Keratinocyte (primary cell): Measurements from ENCODE around the gene TTC3.

ENCODE experiments used
- EZH2 ChIP-seq: IDR thresholded peaks from one replicate; pipeline ENCODE4 v1.6.1; 2012; ENCODE audit warnings: inconsistent platforms, mild to moderate bottlenecking, low read length, moderate library complexity
- TF ChIP-seq, protein P1 (sequence below), 3 experiments: IDR thresholded peaks in 1 of 3; conservative IDR thresholded peaks in 1 of 3; optimal IDR thresholded peaks in 1 of 3; 2 replicates in 2 of 3; 3 replicates in 1 of 3; pipeline versions ENCODE3 to v1.5.1; 2011; ENCODE audit warnings: low read length in 3 of 3, mild to moderate bottlenecking in 3 of 3, moderate library complexity in 2 of 3, control low read depth in 1 of 3, inconsistent platforms in 1 of 3; ENCODE audit not compliant: insufficient read depth in 2 of 3; ENCODE audit errors: extremely low read depth in 1 of 3

DNA sequence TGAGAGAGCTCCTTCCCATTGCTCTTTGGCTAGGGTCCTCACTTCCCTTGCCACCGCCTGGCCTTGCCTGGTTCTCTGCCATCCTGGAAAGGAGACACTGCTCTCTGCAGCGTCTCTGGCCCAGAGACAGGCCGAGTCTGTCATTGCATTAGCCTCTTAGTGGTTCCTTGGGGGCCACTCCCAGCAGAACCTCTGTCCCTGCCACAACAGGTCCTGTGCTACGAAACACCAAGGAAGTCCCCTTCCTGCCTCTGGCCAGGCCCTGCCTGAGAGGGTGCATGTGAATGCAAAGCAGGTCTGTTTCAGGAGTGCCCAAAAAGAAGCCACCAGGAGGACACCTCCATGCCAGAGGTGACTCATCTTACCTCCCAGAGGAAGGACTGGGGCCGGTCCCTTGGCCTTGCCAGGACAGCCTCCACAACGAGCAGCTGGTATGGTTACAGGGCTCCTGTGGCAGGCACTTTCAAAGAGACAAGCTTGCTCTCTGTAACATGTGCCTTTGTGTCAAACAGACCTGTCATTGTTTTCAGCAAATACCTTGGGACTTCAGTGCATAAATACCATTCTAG lies 134.5 kb downstream of the TTC3 start:
- TF ChIP-seq, protein P1, sequence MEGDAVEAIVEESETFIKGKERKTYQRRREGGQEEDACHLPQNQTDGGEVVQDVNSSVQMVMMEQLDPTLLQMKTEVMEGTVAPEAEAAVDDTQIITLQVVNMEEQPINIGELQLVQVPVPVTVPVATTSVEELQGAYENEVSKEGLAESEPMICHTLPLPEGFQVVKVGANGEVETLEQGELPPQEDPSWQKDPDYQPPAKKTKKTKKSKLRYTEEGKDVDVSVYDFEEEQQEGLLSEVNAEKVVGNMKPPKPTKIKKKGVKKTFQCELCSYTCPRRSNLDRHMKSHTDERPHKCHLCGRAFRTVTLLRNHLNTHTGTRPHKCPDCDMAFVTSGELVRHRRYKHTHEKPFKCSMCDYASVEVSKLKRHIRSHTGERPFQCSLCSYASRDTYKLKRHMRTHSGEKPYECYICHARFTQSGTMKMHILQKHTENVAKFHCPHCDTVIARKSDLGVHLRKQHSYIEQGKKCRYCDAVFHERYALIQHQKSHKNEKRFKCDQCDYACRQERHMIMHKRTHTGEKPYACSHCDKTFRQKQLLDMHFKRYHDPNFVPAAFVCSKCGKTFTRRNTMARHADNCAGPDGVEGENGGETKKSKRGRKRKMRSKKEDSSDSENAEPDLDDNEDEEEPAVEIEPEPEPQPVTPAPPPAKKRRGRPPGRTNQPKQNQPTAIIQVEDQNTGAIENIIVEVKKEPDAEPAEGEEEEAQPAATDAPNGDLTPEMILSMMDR (optimal IDR thresholded peaks at IDR 0.05 in 1 of 3, IDR thresholded peaks at IDR 0.05 in 1 of 3, conservative IDR thresholded peaks at IDR 0.05 in 1 of 3; ENCODE audit: extremely low read depth in 1 of 3, insufficient read depth in 2 of 3, low read length in 3 of 3) = no peak
- no peak for TF ChIP-seq EZH2
